PC-3 (cell line): Measurements from ENCODE around the gene CD48. TPM values are rescaled to one million over a fixed set of nuclear protein-coding genes. Genes with fewer than 3 reads are reported as not detected.

Source experiments
- ATAC-seq: fragments of 200-7000 bp; cut with Tn5 transposase; 2 replicates; pipeline ENCODE4 v1.9.1; 2020; ENCODE audit warnings: mild to moderate bottlenecking, moderate library complexity
- BruUV-seq: library from RNA; stranded (reverse); fragments of 400-500 nt; replicated peaks from 2 replicates; lab custom pipeline; 2021; lab: Mats Ljungman, UMichigan
- CTCF ChIA-PET: fragments of 300-600 bp; sonication (Branson Sonifier 250); formaldehyde crosslinking; loops from one replicate; lab custom pipeline; 2022; ENCODE audit warnings: antibody characterized with exemption; lab: Charles Lee
- POLR2A ChIA-PET: fragments of 300-600 bp; sonication (Branson Sonifier 250); formaldehyde crosslinking; loops from one replicate; lab custom pipeline; 2022; ENCODE audit warnings: antibody characterized with exemption; ENCODE audit not compliant: unreplicated experiment; lab: Charles Lee
- DNase-seq: peaks from one replicate; pipeline ENCODE4 v3.0.0-alpha.2; 2015
- H2AFZ ChIP-seq: fragments of 300-600 bp; sonication (generic); 2 replicates; pipeline ENCODE4 v1.6.0; 2016; ENCODE audit warnings: antibody characterized with exemption, low read length
- H3F3A ChIP-seq: fragments of 300-600 bp; sonication (generic); one replicate; pipeline ENCODE4 v1.6.0; 2017; ENCODE audit warnings: antibody characterized with exemption, low read length, control low read depth, mild to moderate bottlenecking; ENCODE audit not compliant: unreplicated experiment
- H3K27ac ChIP-seq: fragments of 300-600 bp; sonication (generic); 2 replicates; pipeline ENCODE4 v1.5.1; 2016; ENCODE audit warnings: mild to moderate bottlenecking, low read length
- H3K27me3 ChIP-seq: fragments of 300-600 bp; sonication (generic); 2 replicates; pipeline ENCODE4 v1.6.1; 2016; ENCODE audit warnings: low read length, mixed read lengths
- H3K36me3 ChIP-seq: fragments of 300-600 bp; sonication (generic); 2 replicates; pipeline ENCODE4 v1.6.1; 2016; ENCODE audit warnings: low read depth, mixed run types, low read length, mixed read lengths
- H3K4me1 ChIP-seq: fragments of 300-600 bp; sonication (generic); 2 replicates; pipeline ENCODE4 v1.5.1; 2016; ENCODE audit warnings: low read length; ENCODE audit not compliant: insufficient read depth
- H3K4me2 ChIP-seq: fragments of 300-600 bp; sonication (generic); 2 replicates; pipeline ENCODE4 v1.6.0; 2016; ENCODE audit warnings: low read length
- H3K4me3 ChIP-seq: fragments of 300-600 bp; sonication (generic); 2 replicates; pipeline ENCODE4 v1.5.1; 2016; ENCODE audit warnings: mild to moderate bottlenecking, low read length, mixed read lengths
- H3K79me2 ChIP-seq: fragments of 300-600 bp; sonication (generic); 2 replicates; pipeline ENCODE4 v1.6.1; 2017; ENCODE audit warnings: low read length, mixed read lengths
- H3K9ac ChIP-seq: fragments of 300-600 bp; sonication (generic); 2 replicates; pipeline ENCODE4 v1.6.0; 2016; ENCODE audit warnings: mild to moderate bottlenecking, low read length
- H3K9me2 ChIP-seq: fragments of 300-600 bp; sonication (generic); replicated peaks from 2 replicates; pipeline ENCODE4 v1.6.1; 2016; ENCODE audit warnings: mixed run types, low read length, mixed read lengths
- H3K9me3 ChIP-seq: fragments of 300-600 bp; sonication (generic); 2 replicates; pipeline ENCODE4 v1.6.1; 2016; ENCODE audit warnings: low read length, mixed read lengths
- H4K20me1 ChIP-seq: fragments of 300-600 bp; sonication (generic); 2 replicates; pipeline ENCODE4 v1.6.1; 2016; ENCODE audit warnings: low read length, mixed read lengths
- CTCF ChIP-seq: fragments of 300-600 bp; sonication (generic); conservative IDR thresholded peaks from 2 replicates; pipeline ENCODE4 v1.5.1; 2017; ENCODE audit warnings: antibody characterized with exemption, low read depth, mild to moderate bottlenecking, low read length
- EZH2 ChIP-seq: fragments of 300-600 bp; sonication (generic); IDR thresholded peaks from one replicate; pipeline ENCODE4 v1.6.1; 2017; ENCODE audit warnings: antibody characterized with exemption, mild to moderate bottlenecking, low read length; ENCODE audit not compliant: unreplicated experiment
- EZH2phosphoT487 ChIP-seq: fragments of 300-600 bp; sonication (generic); IDR thresholded peaks from 2 replicates; pipeline ENCODE4 v1.6.1; 2018; ENCODE audit warnings: mild to moderate bottlenecking, antibody characterized with exemption, low read length, borderline replicate concordance
- intact Hi-C: fragments of 100-400 bp; cut with micrococcal nuclease; formaldehyde crosslinking; loops from 2 replicates; pipeline ENCODE4 v1.9.0; 2023
- total RNA-seq: library from RNA; depleted of rRNA; stranded (reverse); fragments of >200 nt; gene quantifications from 2 replicates; pipeline ENCODE4 v1.2.3, GENCODE V29; 2014

The CD48 gene
- total RNA-seq, 1 experiment from 2014 or later = not detected

GRCh38 chr1:160676869-160677597 lies 34.6 kb downstream of the CD48 start:
- H3K36me3 ChIP-seq = no peaks in the 10 kb centered on the region
- BruUV-seq = no TSS peak
- H3K4me1 ChIP-seq = no peaks in the 10 kb centered on the region
- no peak overlapping the region for H3K27ac ChIP-seq
- TF ChIP-seq EZH2 (no peak), EZH2phosphoT487 (no peak), CTCF (no peak)
- POLR2A ChIA-PET = no interaction called here
- H3K9me2 ChIP-seq = no peaks in the 10 kb centered on the region
- H3K9me3 ChIP-seq = no peaks in the 10 kb centered on the region
- peaks cover 51% of the 10 kb centered on the region for H3K27me3 ChIP-seq
- H3K4me2 ChIP-seq = no peak overlapping the region
- H3K4me3 ChIP-seq = no peak overlapping the region
- no peak overlapping the region for H3K9ac ChIP-seq
- H2AFZ ChIP-seq = no peak overlapping the region
- no peaks in the 10 kb centered on the region for H4K20me1 ChIP-seq
- intact Hi-C loops = loop anchor here (5.0 kb wide), 1 partner anchor 50 kb away; no protein-coding TSS in a partner anchor
- no peaks in the 10 kb centered on the region for H3K79me2 ChIP-seq
- H3F3A ChIP-seq = no peaks in the 10 kb centered on the region
- no peak for DNase-seq
- CTCF ChIA-PET = no interaction called here
- ATAC-seq = no peak

- H3K36me3 ChIP-seq = no peaks in the 10 kb centered on the region
- H3K9me3 ChIP-seq = no peaks in the 10 kb centered on the region
- H3F3A ChIP-seq = no peaks in the 10 kb centered on the region
- no peaks in the 10 kb centered on the region for H3K4me1 ChIP-seq
- H3K4me3 ChIP-seq = no peak overlapping the region
- TF ChIP-seq EZH2phosphoT487 (no peak), CTCF (peak; percentile 95)
- no peak overlapping the region for H3K27ac ChIP-seq
- peaks cover 60% of the 10 kb centered on the region for H3K27me3 ChIP-seq
- H2AFZ ChIP-seq = no peak overlapping the region
- H3K9ac ChIP-seq = no peak overlapping the region
- DNase-seq (peak; percentile 78), ATAC-seq (peak; percentile 99)
- BruUV-seq = no TSS peak
- intact Hi-C loops = loop anchor here (1.0 to 5.0 kb wide), 4 partner anchors 51 to 278 kb away; partner anchors contain the start of gene ITLN2
- no peaks in the 10 kb centered on the region for H4K20me1 ChIP-seq
- CTCF ChIA-PET = interaction anchor here (1.0 kb wide), 1 partner anchor 8 kb away, joined by 4 read pairs; no protein-coding TSS in a partner anchor
- POLR2A ChIA-PET = no interaction called here
- H3K79me2 ChIP-seq = no peaks in the 10 kb centered on the region
- no peaks in the 10 kb centered on the region for H3K9me2 ChIP-seq
- no peak overlapping the region for H3K4me2 ChIP-seq
Measured at GRCh38 chr1:160675641-160676410, 35.8 kb downstream of the CD48 start.
